Stimulated activated CD4-positive, alpha-beta T cell treated with anti-CD3 and anti-CD28 coated beads, Interleukin-1b, Interleukin-23, amount 100 ng/mL, for 24 hours (primary cell): ENCODE measurements around the gene COX17.
"Not testable (repeated sequence)": the region's sequence is repeated elsewhere in the genome, so short reads cannot be mapped to it uniquely, and the experiment has no call there.

Source experiments
- DNase-seq, 4 experiments: peaks; one replicate each; pipeline ENCODE4 v3.0.0-alpha.2; 2020; ENCODE audit warnings: low read depth in 4 of 4, low spot score in 1 of 4

The COX17 gene

GRCh38 chr3:119676771-119677640 is at the start of gene COX17:
Gene COX17 (minus strand): TSS chr3:119677406. CDS start chr3:119677310, 96 bp downstream.
- DNase-seq: peak; percentile 74 to 93 (median 87)

DNA sequence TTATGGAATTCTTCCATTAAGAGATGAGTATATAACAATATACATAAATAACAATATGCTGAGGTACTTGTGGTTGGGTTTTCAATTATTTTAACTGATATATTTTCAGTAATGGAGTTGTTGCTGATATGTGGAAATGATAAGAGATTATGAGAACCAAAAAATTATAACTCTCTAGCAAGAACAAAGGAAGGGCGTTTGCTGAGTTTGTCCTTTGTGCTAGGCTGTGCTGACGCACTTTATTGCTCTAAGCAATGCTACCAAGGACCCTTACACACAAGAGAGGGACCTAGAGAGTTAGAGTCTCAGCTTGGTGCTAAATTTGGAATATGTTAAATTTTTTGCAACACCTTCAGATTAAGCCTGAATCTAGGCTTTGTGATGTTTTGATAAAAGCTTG is 49.7 kb upstream of the COX17 start:
- no peak for DNase-seq

DNA sequence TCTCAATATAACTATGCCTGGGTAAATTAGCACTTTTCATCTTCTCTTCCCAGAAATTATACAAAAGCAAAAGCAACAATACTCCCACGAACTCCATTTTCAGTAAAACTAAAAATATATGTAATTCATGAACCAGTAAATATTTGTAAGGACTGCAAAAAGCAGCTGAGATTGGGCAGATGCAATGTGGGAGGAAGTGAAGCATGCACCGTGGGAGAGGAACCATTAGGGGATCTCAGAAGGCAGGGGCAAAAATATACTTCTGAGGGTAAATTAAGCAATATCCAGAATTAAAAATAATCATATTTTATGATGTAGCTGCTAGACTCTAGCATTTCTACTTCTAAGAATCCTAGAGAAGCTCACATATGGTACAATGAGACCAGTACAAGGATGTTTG is 45.8 kb upstream of the COX17 start:
- DNase-seq: no peak

- no peak for DNase-seq
Measured at GRCh38 chr3:119717520-119717919, 40.3 kb upstream of the COX17 start.

DNA sequence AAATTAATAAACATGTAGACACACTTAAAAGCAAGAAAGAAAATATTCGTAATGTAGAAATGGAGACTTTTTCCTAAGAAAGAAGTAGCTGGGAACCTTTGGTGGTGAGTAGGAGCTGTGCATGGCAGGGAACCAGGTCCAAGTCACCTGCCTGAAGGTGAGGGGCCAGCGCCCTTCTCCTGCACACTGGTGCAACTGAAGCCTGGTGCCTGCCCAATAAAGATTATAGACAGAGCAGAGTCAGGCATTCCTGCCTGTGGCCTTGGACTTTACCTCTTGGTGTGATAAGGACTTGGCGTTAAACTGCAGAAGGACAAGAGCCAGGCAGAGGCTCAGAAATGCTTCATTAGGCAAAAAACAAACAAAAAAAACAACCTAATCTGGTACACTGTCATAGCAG is 39.8 kb upstream of the COX17 start:
- DNase-seq: no peak

DNA sequence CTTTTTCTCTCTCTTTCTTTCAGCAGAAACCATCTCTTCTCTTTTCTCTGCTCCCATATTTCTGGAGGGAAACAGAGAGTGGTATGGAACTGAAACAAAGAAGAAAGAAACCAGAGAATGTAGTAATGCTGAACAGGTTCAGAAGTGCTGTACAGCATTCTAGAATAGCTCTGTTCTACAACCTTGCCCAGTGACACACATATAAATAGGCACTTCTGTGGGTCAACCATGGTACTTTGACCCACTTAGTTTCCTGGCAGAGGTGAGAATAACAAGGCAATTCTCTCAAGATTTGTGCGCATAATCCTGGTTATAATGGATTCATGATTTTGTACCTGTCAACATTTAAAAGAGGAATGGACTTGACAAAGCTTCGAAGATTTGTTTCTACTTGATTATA is 37.9 kb upstream of the COX17 start:
- DNase-seq: no peak

GRCh38 chr3:119703820-119704531 is 26.8 kb upstream of the COX17 start:
- no peak for DNase-seq

- DNase-seq: peak; percentile 45 to 81 (median 64)
Measured at GRCh38 chr3:119702530-119703527, 25.6 kb upstream of the COX17 start, which contains the start of gene CFAP91. Gene CFAP91 (plus strand): TSS chr3:119703022. CDS start chr3:119703099, 77 bp downstream.

- no peak for DNase-seq
Measured at GRCh38 chr3:119700920-119701734, 23.9 kb upstream of the COX17 start.

GRCh38 chr3:119700269-119700919 is 23.2 kb upstream of the COX17 start:
- no peak for DNase-seq

DNA sequence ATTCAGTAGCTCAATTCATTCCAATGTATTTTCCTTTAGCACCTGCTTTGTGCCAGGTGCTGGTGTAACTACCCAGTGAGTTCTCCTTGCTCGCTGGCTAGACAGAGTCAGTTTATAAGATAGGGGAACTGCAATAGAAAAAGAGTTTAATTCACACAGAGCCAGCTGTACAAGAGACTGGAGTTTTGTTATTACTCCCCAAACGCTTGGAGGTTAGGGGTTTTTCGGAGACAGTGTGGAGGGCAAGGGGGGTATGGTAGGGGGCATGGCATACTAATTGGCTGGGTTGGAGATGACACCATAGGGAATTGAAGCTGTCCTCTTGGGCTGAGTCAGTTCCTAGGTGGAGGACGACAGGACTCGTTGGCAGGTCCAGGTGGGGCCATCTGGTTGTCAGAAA is 20.2 kb upstream of the COX17 start:
- DNase-seq: no peak

- no peak for DNase-seq
Measured at GRCh38 chr3:119695480-119695879, 18.3 kb upstream of the COX17 start.

DNA sequence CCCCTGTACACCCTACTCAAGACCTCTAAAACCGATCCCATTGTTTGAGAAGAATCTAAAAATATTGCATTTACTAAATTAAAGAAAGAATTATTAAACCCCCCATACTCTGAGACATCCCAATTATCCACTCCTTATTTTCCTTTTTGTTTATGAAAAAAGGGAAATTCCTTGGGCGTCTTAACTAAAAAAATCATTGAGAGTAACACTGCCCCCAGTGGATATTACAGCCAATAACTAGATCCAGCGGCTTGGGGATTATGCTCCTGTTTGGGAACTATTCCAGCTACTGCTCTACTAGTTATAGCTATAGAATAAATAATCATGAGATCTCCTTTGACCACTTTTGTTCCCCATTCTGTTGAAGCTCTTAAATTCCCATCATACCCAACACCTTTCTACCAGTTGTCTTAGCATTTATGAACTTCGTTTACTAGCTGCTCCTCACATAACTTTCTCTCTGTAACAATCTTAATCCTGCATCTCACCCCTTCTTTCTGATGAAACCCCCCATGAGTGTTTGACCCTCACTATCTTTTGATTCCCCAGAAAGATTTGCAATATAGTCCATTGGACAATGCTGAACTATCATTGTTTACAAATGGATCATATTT is 12.9 kb upstream of the COX17 start:
- no peak for DNase-seq

DNA sequence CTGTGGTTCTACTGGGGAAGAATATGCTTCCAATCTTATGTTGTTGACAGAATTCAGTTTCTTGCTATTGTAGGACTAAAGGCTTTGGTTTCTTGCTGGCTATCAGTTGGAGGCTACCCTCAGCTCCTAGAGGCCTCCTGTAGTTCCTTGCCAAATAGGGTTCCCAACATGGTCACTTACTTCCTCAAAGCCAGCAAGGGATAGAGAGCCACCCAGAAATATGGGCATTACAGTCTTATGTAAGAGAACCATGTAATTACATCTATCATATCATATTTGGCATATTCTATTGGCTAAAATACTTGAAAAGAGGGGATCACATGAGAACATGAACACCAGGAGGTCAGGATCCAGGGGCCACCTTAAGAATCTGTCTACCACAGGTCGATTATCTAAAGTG is 6.2 kb upstream of the COX17 start:
- DNase-seq: no peak

DNA sequence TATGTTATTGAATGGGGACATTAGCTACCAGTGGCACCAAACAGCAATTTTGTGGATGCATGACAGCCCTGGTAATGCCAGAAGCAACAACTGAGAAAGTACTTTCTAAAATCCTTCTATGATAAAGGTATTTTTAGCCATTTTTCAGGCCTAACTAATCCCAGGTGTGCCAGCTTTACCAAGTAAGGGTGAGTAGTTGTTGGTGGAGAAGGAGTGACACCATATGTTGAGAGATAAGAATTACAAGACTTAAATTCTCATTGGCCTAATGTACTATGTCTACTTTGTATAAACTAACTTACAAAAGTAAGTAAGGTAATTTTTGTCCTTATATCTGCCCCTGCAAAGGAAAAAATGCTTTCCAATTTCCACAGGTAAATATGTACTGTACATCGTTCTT is 4.1 kb upstream of the COX17 start:
- no peak for DNase-seq

- DNase-seq: no peak
Measured at GRCh38 chr3:119679874-119680273, 2.7 kb upstream of the COX17 start.

- DNase-seq: not testable (repeated sequence)
Measured at GRCh38 chr3:119678209-119678608, 1.0 kb upstream of the COX17 start.

GRCh38 chr3:119677641-119677934 is 382 bp upstream of the COX17 start:
- no peak for DNase-seq

DNA sequence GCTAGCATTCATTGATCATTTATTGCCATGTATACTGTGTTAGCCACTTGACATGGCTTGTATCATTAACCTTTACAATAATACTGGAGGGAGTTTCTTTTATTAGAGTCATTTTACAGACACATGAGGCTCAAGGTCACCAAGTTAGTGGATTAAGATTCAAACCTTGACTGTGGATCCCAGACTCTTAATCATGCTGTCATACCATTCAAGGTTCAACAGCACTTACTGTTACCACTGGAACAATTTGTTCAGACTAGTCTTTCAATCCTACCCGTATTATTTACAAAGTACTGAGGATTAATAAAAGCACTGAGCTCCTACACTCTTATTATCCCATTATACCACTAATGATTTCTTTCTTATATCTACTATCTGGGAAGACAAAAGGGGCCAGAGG is 1.2 kb downstream of the COX17 start:
- DNase-seq: no peak
